HG02623 (cell line): Measurements from ENCODE around the gene IGSF23.

Experiments used
- ATAC-seq: cut with Tn5 transposase; IDR thresholded peaks from one replicate; pipeline ENCODE4 v1.9.1; 2021; ENCODE audit warnings: moderate library complexity; ENCODE audit not compliant: unreplicated experiment

IGSF23 gene

GRCh38 chr19:44613295-44614178 lies at the start of gene IGSF23:
IGSF23 (plus strand) TSS chr19:44613563; CDS start chr19:44613646, 83 bp downstream.
- ATAC-seq: no peak

- ATAC-seq: no peak
These were observed 46.4 kb upstream of the IGSF23 start for GRCh38 chr19:44566984-44567383.

GRCh38 chr19:44567745-44568144 lies 45.6 kb upstream of the IGSF23 start:
- no peak for ATAC-seq

GRCh38 chr19:44570603-44570983 lies 42.8 kb upstream of the IGSF23 start:
- ATAC-seq: no peak

GRCh38 chr19:44570984-44571684 lies 42.2 kb upstream of the IGSF23 start:
- ATAC-seq: no peak

- ATAC-seq: no peak
These were observed 41.4 kb upstream of the IGSF23 start for GRCh38 chr19:44571830-44572580.

GRCh38 chr19:44572581-44572900 lies 40.8 kb upstream of the IGSF23 start:
- ATAC-seq: no peak

- ATAC-seq: no peak
These were observed 40.2 kb upstream of the IGSF23 start for GRCh38 chr19:44573183-44573582.

GRCh38 chr19:44573627-44574026 lies 39.7 kb upstream of the IGSF23 start:
- ATAC-seq: no peak

GRCh38 chr19:44574186-44574950 lies 39.0 kb upstream of the IGSF23 start:
- no peak for ATAC-seq

GRCh38 chr19:44575116-44575700 lies 38.2 kb upstream of the IGSF23 start:
- ATAC-seq: no peak

GRCh38 chr19:44576843-44577565 lies 36.4 kb upstream of the IGSF23 start:
- no peak for ATAC-seq

GRCh38 chr19:44577566-44577874 lies 35.8 kb upstream of the IGSF23 start:
- ATAC-seq: no peak

- no peak for ATAC-seq
These were observed 33.5 kb upstream of the IGSF23 start for GRCh38 chr19:44579663-44580365.

- ATAC-seq: no peak
These were observed 32.9 kb upstream of the IGSF23 start for GRCh38 chr19:44580366-44580895.

GRCh38 chr19:44581288-44581687 lies 32.1 kb upstream of the IGSF23 start:
- no peak for ATAC-seq

GRCh38 chr19:44582581-44583265 lies 30.6 kb upstream of the IGSF23 start:
- ATAC-seq: no peak

GRCh38 chr19:44585371-44586133 lies 27.8 kb upstream of the IGSF23 start:
- ATAC-seq: no peak
